ENCODE results near the gene RPN2.
A peak's percentile ranks its signal among the peaks of the same experiment; 100 is the strongest.

Gene RPN2

GRCh38 chr20:37188787-37189186 lies 9.7 kb downstream of the RPN2 start:
- DNase-seq = no peak

DNA sequence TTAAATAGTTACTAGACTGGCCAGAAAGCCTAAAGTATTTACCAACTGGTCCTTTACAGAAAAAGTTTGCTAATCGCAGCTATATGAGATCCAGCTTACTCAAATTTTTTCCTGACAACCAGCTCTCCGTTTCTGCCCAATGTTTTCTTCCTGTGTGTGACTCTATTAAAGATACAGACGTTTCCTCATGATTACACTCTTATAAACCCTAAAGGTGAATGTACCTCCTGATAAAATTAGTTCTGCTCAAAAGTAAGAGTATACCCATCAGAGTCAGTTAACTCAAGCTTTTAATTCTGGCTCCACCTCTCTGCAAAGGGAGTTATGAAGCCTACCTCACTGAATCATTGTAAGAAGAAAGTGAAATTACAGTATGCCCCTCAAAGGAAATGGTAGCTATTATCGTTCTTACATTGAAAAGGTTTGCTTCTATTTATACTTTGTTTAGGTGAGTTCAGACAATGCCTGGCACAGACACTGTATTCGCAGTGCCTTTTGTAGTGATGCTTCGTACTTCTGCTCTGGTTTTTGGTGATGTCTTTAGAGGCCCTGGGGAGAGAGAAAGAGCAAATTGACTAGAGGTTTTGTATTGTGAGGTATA lies 10.4 kb downstream of the RPN2 start:
- peak; percentile 17 for DNase-seq

- DNase-seq = no peak
Observed at GRCh38 chr20:37190354-37191112, 11.4 kb downstream of the RPN2 start.

DNA sequence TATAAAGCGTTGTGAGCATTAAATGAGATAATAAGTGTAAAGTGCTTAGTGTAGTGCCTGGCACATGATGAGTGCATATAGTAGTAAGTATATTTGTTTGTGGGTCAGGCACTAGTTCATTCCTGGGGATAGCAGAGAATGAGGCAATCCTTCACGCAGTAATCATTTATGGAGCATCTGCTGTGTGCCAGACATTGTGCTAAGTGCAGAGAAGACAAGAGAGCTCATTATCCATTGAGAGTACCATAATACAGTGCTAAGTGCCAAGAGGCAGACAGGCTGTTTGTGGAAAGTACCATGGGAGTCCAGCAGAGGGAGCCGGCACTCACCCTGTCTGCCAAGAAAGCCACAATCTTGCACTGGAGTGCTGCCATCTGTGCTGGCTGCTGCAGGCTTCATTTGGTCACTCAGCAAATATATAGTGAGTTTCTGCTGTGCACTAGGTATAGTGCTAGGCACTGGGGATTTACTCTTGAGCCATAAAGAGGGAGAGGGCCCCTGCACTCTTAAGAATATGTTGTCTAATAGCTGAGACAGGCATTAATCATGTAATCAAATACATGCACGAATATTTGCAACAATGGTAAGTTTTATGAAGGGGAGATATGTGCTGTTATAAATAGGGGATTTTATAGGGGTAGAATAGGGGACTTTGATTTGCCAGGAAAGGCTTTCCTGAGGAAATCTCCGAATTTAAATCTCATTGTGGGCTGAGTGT lies 13.2 kb downstream of the RPN2 start:
- peak; percentile 94 for DNase-seq

- DNase-seq = no peak
Observed at GRCh38 chr20:37193226-37193625, 14.1 kb downstream of the RPN2 start.

- DNase-seq = no peak
Observed at GRCh38 chr20:37193821-37194220, 14.7 kb downstream of the RPN2 start.

DNA sequence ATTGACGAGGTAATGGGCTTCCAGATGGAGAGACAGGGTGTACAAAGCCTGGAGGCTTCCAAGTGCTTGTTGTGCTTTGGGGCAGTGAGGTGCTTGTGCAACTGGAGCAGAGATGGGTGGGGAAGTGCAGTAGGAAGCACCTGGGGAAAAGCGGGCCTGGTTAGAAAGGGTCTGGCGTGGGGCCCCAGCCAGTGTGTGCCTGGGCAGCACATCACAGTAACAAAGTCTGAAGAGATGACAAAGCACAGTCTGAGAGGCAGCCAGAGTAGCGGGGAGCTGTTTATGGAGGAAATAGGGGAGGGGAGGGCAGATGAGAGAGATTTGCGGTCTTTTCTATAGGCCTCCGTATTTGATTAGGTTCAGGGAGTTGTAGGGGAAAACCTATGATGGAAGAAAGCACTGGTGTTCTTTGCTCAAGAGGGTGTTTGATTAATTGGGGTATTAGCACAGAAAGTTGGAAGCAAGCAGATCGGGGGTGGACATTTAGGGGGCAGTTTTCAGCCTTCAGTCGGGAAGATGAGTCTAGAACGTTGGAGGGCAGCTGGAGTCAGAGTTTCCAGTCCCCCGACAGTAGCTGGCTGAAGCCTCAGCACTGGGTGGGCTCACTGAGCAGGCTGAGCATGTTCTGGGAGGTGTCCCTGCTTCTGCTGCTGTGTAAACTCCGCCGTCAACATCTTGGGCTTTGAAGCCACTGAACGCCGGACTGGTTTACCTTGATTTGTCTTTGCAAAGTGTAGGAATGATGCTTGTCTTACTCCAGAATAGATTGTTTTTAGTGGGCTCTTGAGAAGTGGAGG lies 15.7 kb downstream of the RPN2 start:
- peak; percentile 85 for DNase-seq

GRCh38 chr20:37198932-37199660 lies 20.0 kb downstream of the RPN2 start:
- DNase-seq = no peak

DNA sequence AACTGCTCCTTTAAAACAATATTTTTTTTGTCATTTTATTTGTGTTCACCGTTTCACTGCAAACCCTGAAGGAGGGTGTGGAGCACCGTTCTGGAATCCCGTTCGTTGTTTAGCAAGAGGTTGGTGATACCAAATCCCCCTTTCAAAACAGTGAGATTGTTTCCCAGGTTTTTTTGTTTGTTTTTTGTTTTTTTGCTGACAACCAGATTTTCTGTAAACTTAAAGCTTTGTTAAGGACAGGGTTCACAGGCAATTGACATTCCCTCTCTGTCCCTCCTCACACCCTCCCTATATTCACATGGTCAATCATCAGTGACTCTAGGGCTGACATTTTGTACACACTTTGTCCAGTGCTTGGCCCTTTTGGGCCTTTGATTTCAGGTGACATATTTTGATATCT lies 21.2 kb downstream of the RPN2 start:
- DNase-seq = no peak

GRCh38 chr20:37200926-37201826 lies 22.0 kb downstream of the RPN2 start:
- DNase-seq = no peak

- DNase-seq = no peak
Observed at GRCh38 chr20:37201827-37202162, 22.7 kb downstream of the RPN2 start.

DNA sequence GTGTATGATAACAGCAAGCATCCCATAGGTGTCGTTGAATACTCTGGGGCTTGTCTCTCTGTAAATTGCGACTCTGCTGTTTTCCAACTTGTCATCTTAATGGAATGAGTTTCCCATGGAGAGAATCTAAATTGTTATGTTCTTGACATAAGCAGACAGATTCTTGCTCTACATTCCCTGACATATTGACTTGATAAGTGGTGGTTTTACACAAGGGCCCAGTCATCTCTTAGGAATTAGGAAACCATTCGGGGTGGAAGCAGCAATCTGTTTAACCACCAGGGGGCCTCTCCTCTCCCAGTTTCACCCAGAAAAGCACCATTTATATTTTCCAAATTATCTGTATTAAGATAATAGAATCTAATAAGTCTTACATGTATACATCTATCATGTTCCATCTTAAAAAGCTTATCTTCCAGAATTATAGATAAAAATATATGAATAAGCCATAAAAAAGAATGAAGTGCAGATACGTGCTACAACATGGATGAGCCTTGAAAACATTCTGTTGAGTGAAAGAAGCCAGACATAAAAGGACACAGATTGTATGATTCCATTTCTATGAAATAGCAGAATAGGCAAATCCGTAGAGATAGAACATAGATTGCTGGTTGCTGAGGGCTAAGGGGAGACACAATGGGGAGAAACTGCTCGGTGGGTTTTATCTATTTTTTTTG lies 23.3 kb downstream of the RPN2 start:
- DNase-seq = peak; percentile 72

DNA sequence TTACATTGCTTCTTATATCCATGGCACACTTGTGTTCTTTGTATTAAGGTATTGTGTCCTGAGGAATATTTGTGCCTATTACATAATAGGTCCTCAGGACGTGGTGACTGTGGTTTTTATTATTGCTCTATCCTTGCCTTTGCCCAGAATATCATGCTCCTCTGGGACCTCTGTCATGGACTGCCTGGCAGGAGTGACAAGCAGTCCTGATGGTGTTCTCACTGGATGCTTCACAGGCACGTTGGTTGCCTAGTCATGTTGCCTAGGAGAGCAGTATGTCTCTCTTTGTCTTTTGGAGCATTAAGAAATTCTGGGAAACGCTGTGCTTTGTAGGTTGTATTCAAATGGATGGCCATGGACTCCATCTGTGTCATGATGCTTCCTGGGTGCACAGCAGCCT lies 24.9 kb downstream of the RPN2 start:
- no peak for DNase-seq

- DNase-seq = no peak
Observed at GRCh38 chr20:37205130-37205529, 26.0 kb downstream of the RPN2 start.

DNA sequence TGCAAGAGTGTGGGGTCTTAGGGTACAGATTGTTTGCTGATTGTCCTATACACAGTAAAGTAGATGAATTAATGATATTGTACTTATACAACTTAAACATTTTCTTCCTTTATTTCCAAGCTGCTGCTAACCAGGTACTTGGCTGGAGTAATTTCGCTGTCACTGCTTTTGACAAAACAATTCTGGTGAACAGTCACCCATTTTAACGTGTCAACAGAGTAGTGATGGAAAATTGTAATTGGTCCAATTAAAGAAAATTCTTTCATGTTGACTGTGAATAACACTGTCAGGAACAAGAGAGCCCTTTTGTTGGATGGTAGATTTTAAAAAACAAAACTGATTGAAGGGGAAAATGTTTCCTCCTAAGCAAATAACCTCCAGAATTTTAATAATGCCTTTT lies 26.7 kb downstream of the RPN2 start:
- no peak for DNase-seq

DNA sequence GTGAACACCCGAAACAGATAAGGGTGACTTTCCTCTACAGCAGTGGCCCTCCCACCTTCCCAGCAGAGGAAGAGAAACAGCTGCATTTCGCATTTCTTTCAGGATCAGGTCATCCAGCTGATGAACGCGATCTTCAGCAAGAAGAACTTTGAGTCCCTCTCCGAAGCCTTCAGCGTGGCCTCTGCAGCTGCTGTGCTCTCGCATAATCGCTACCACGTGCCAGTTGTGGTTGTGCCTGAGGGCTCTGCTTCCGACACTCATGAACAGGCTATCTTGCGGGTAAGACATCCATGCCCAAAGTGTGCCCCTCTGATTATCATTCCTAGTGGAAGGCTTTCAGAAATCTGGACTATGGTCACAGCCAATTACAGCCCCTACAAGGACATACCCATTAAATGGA lies 28.0 kb downstream of the RPN2 start:
- no peak for DNase-seq

DNA sequence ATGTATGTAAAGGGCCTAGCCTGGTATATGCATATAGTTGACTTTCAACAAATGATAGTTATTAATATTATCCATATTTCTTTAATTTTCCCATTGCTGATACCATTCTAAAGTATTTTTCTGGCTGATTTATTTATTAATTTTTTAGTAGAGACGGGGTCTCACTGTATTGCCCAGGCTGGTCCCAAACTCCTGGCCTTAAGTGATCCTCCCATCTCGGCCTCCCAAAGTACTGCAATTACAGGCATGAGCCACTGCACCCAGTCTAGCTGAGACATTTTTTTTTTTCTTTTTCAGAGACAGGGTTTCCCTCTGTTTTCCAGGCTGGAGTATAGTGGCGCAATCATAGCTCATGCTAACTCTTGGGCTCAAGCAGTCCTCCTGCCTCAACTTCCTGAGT lies 30.1 kb downstream of the RPN2 start:
- DNase-seq = no peak

- DNase-seq = no peak
Observed at GRCh38 chr20:37209661-37210314, 30.7 kb downstream of the RPN2 start.

- no peak for DNase-seq
Observed at GRCh38 chr20:37218441-37218840, 39.3 kb downstream of the RPN2 start.

DNA sequence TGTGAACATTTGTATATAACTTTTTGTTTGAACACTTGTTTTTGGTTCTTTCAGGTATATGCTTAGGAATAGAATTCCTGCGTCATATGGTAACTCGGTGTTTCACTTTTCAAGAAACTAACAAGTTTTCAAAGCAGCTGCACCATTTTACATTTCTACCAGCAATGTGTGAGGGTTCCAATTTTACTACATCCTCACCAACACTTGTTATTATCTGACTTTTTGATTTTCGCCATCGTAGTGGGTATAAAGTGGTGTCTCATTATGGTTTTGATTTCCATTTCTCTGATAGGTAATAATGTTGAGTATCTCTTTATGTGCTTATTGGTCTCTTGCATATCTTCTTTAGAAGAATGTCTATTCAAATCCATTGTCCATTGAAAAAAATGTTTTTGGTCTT lies 39.8 kb downstream of the RPN2 start:
- no peak for DNase-seq

Measured in hematopoietic multipotent progenitor cell treated with erythropoietin and hydrocortisone succinate and interleukin-3 and kit ligand, for 4 days (in vitro differentiated cells).